Activated CD4-positive, alpha-beta memory T cell treated with anti-CD3 and anti-CD28 coated beads for 36 hours (primary cell): Measurements from ENCODE around the gene TUBA8. TPM values are rescaled to one million over a fixed set of nuclear protein-coding genes. Genes with fewer than 3 reads are reported as not detected.
A peak's percentile ranks its signal among the peaks of the same experiment; 100 is the strongest.

Experiments
- CTCF ChIA-PET: fragments of 350-600 bp; sonication (Branson Sonifier 250); formaldehyde crosslinking; loops from one replicate; lab custom pipeline; 2021; ENCODE audit warnings: antibody characterized with exemption, inconsistent platforms; lab: Charles Lee
- POLR2A ChIA-PET: fragments of 350-600 bp; sonication (Branson Sonifier 250); formaldehyde crosslinking; loops from one replicate; lab custom pipeline; 2021; ENCODE audit warnings: antibody characterized with exemption; lab: Charles Lee
- DNase-seq: peaks from one replicate; pipeline ENCODE4 v3.0.0-alpha.2; 2020
- H3K27ac Mint-ChIP-seq: one replicate; pipeline ENCODE4 v1.8.0; 2021; ENCODE audit warnings: mixed read lengths
- H3K27me3 Mint-ChIP-seq: one replicate; pipeline ENCODE4 v1.8.0; 2021; ENCODE audit warnings: mixed read lengths
- H3K36me3 Mint-ChIP-seq: one replicate; pipeline ENCODE4 v1.8.0; 2021; ENCODE audit warnings: mixed read lengths
- H3K4me1 Mint-ChIP-seq: one replicate; pipeline ENCODE4 v1.8.0; 2021; ENCODE audit warnings: low read depth, mixed read lengths
- H3K4me3 Mint-ChIP-seq: one replicate; pipeline ENCODE4 v1.8.0; 2021; ENCODE audit warnings: mild to moderate bottlenecking, mixed read lengths
- H3K9me3 Mint-ChIP-seq: one replicate; pipeline ENCODE4 v1.8.0; 2021; ENCODE audit warnings: mixed read lengths
- intact Hi-C: fragments of 100-400 bp; cut with micrococcal nuclease; formaldehyde crosslinking; loops from one replicate; pipeline ENCODE4 v1.15.1; 2023
- total RNA-seq, 2 experiments: library from RNA; stranded (reverse); gene quantifications; one replicate each; pipeline ENCODE4 v1.2.3, GENCODE V29; 2021

TUBA8 gene
- total RNA-seq, 2 experiments from 2014 or later = 3.3 to 4.3 TPM

DNA sequence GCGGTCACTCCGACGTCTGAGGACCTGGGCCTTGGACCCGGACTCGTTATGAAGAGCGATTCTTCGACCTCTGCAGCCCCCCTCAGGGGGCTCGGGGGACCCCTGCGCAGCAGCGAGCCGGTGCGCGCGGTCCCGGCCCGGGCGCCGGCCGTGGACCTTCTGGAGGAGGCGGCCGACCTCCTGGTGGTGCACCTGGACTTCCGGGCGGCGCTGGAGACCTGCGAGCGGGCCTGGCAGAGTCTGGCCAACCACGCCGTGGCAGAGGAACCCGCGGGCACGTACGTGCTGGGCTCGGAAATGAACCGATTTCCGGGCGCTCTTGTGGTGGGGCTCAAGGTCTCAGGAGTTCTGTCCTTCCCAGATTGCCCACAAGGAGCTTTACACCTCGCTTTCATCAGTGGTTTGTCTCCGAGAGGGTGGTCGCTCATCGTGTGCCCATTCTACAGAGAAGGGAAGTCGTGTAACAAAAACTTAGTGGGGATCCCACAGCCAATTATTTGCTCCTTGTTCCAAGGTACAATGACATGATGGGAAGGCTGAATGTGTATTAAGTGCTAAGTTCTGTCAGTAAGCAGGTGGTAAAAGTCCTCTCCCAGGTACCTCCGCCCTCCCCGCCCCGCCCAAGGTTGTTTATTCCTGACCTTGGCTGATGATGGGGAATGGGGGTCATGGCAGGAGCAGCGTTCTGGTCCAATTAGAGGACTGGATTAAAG lies 32.1 kb upstream of the TUBA8 start:
- DNase-seq = peak; percentile 68
- Mint-ChIP-seq H3K27ac (peak overlapping the region; percentile 96), H3K36me3 (peaks cover 37% of the 10 kb centered on the region), H3K27me3 (no peaks in the 10 kb centered on the region), H3K9me3 (no peaks in the 10 kb centered on the region), H3K4me1 (peaks cover 54% of the 10 kb centered on the region), H3K4me3 (peak overlapping the region; percentile 95)
- POLR2A ChIA-PET = interaction anchor here (1.0 to 3.1 kb wide), 7 partner anchors 10 to 440 kb away, joined by 3 to 24 read pairs (median 9); partner anchors contain the start of genes BCL2L13 and USP18
- CTCF ChIA-PET = interaction anchor here (0.5 to 9.0 kb wide), 14 partner anchors 10 to 917 kb away, joined by 3 to 210 read pairs (median 6); partner anchors contain the start of genes MICAL3, TUBA8 and USP18
- intact Hi-C loops = loop anchor here (5.0 kb wide), 2 partner anchors 301 to 441 kb away; partner anchors contain the start of gene BCL2L13

DNA sequence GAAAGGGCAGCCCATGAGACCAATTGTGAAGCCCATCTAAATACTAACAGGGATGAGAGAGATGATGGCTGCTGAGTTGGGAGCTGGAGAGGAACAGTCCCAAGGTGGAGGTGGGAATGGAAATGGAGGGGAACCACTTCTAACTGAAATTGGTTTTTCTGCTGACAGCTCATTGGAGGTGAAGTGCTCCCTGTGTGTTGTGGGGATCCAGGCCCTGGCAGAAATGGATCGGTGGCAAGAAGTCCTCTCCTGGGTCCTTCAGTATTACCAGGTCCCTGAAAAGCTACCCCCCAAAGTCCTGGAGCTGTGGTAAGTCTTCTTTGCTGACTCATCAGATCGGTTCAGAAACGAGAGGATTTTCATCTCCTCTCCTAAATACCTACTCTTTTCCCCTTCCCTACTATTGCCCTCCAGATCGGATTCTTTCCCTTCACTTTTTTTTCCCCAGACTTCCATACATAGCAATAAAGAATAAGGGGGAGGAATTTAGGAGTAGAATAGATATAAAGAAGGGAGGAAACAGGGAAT lies 30.8 kb upstream of the TUBA8 start:
- H3K4me3 Mint-ChIP-seq = peak overlapping the region; percentile 95
- peaks cover 54% of the 10 kb centered on the region for H3K4me1 Mint-ChIP-seq
- no peaks in the 10 kb centered on the region for H3K9me3 Mint-ChIP-seq
- ChIA-PET POLR2A (interaction anchor here (1.6 to 2.9 kb wide), 2 partner anchors 9 to 27 kb away, joined by 9 to 24 read pairs; no protein-coding TSS in a partner anchor), CTCF (interaction anchor here (0.6 to 9.0 kb wide), 5 partner anchors 9 to 248 kb away, joined by 3 to 210 read pairs (median 7); partner anchors contain the start of gene USP18)
- no peaks in the 10 kb centered on the region for H3K27me3 Mint-ChIP-seq
- peaks cover 44% of the 10 kb centered on the region for H3K36me3 Mint-ChIP-seq
- no peak for DNase-seq
- intact Hi-C loops = loop anchor here (5.0 kb wide), 2 partner anchors 302 to 442 kb away; partner anchors contain the start of gene BCL2L13
- no peak overlapping the region for H3K27ac Mint-ChIP-seq

DNA sequence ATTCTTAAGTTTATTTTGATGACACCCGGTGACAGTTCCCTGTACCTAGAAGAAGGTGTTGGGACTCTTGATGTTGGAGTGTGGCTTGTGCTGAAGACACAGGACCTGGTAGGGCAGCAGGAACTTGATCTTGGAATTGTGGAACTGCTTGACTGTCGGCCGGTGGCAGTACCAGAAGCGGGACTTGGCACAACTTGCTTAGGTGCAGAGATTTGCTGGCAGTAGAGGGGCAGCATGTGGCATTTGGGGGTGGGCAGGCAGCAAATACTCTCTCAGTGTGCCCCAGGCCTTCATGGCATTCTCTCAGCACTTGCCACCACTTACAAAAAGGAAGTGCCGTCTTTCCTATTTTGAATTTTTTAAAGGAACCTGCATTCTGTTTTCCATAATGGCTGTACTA lies 29.2 kb upstream of the TUBA8 start:
- H3K9me3 Mint-ChIP-seq = no peaks in the 10 kb centered on the region
- H3K4me1 Mint-ChIP-seq = peaks cover 47% of the 10 kb centered on the region
- POLR2A ChIA-PET = no interaction called here
- H3K27ac Mint-ChIP-seq = no peak overlapping the region
- CTCF ChIA-PET = no interaction called here
- no peak for DNase-seq
- intact Hi-C loops = no loop called here
- H3K36me3 Mint-ChIP-seq = peaks cover 48% of the 10 kb centered on the region
- H3K4me3 Mint-ChIP-seq = no peak overlapping the region
- no peaks in the 10 kb centered on the region for H3K27me3 Mint-ChIP-seq

DNA sequence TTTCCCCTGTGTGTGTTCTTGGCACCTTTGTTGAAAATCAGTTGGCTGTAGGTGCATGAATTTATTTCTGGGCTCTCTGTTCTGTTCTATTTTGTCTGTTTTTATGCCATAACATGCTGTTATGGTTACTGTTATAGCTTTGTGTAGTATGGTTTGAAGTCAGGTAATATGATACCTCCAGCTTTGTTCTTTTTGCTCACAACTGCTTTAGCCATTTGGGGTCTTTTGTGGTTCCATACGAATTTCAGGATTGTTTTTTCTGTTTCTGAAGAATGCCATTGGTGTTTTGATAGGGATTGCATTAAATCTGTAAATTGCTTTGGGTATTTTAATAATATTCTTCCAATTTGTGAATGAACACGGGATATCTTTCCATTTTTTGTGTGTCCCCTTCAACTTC lies 28.1 kb upstream of the TUBA8 start:
- ChIA-PET CTCF (no interaction called here), POLR2A (no interaction called here)
- H3K27me3 Mint-ChIP-seq = no peaks in the 10 kb centered on the region
- H3K9me3 Mint-ChIP-seq = no peaks in the 10 kb centered on the region
- H3K4me3 Mint-ChIP-seq = no peak overlapping the region
- H3K27ac Mint-ChIP-seq = no peak overlapping the region
- DNase-seq = no peak
- peaks cover 52% of the 10 kb centered on the region for H3K36me3 Mint-ChIP-seq
- intact Hi-C loops = no loop called here
- H3K4me1 Mint-ChIP-seq = peaks cover 42% of the 10 kb centered on the region

DNA sequence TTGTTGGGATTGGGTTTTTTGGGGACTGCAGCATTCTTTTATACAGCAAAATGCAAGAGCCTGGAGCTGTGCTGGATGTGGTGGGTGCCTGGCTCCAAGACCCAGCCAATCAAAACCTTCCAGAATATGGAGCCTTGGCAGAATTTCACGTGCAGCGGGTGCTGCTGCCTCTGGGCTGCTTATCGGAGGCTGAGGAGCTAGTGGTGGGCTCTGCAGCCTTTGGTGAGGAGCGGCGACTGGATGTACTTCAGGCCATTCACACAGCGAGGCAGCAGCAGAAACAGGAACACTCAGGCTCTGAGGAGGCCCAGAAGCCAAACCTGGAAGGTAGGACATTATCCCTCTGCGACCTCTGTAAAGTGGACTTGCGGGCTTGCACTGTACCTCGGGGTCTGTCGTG lies 27.2 kb upstream of the TUBA8 start:
- ChIA-PET POLR2A (no interaction called here), CTCF (no interaction called here)
- intact Hi-C loops = no loop called here
- Mint-ChIP-seq H3K4me1 (peaks cover 48% of the 10 kb centered on the region), H3K27ac (no peak overlapping the region), H3K27me3 (no peaks in the 10 kb centered on the region), H3K36me3 (peaks cover 60% of the 10 kb centered on the region), H3K9me3 (no peaks in the 10 kb centered on the region), H3K4me3 (no peak overlapping the region)
- no peak for DNase-seq

DNA sequence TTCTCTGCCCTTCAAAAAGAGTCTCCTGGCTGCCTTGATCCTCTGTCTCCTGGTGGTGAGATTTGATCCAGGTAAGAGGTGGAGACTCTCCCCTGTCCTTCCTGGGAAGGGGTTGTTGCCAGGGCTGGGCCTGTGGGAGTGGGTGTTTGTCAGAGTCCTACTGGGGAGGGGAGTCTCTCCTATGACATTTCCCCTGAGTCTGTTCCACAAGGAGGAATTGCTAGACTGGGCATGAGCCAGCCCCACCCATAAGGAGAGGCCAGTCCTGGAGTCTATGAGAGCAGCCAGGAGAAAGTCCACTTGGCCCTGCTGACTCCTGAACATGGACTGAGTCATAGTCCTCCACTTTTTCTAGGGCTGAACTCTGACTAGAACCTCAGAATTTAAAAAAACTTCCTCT lies 25.4 kb upstream of the TUBA8 start:
- peaks cover 59% of the 10 kb centered on the region for H3K36me3 Mint-ChIP-seq
- H3K27me3 Mint-ChIP-seq = no peaks in the 10 kb centered on the region
- intact Hi-C loops = no loop called here
- no peaks in the 10 kb centered on the region for H3K9me3 Mint-ChIP-seq
- POLR2A ChIA-PET = no interaction called here
- no peak overlapping the region for H3K4me3 Mint-ChIP-seq
- CTCF ChIA-PET = no interaction called here
- H3K4me1 Mint-ChIP-seq = peaks cover 43% of the 10 kb centered on the region
- DNase-seq = no peak
- H3K27ac Mint-ChIP-seq = no peak overlapping the region

DNA sequence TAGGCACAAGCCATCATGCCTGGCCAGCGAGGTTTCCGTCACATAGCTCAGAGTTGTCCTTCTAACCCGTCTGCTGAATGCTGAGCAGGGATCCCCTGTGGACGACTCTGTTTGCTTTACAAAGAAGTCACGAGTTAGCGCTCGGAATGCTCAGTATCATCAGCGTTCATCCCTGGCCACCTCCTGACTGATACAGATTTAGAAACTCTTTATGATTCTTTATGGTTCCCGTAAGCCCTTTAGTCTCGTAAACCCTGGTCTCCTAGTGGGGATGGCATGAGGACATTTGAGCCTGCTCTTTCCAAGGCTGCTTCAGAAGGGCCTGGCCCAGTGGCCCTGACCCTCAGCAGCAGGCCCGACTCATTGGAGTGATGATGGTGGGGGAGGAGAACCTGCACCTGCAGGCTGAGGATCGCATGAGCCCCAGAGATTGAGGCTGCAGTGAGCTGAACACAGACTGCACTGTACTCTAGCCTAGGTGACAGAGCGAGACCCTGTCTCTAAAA lies 23.2 kb upstream of the TUBA8 start:
- H3K36me3 Mint-ChIP-seq = peaks cover 50% of the 10 kb centered on the region
- no peaks in the 10 kb centered on the region for H3K9me3 Mint-ChIP-seq
- H3K27ac Mint-ChIP-seq = no peak overlapping the region
- intact Hi-C loops = no loop called here
- CTCF ChIA-PET = interaction anchor here (1.8 kb wide), 1 partner anchor 11 kb away, joined by 7 read pairs; no protein-coding TSS in a partner anchor
- peaks cover 41% of the 10 kb centered on the region for H3K4me1 Mint-ChIP-seq
- DNase-seq = no peak
- no peak overlapping the region for H3K4me3 Mint-ChIP-seq
- POLR2A ChIA-PET = interaction anchor here (3.2 kb wide), 1 partner anchor 9 kb away, joined by 24 read pairs; the partner anchor contains the start of gene PEX26
- H3K27me3 Mint-ChIP-seq = no peaks in the 10 kb centered on the region

DNA sequence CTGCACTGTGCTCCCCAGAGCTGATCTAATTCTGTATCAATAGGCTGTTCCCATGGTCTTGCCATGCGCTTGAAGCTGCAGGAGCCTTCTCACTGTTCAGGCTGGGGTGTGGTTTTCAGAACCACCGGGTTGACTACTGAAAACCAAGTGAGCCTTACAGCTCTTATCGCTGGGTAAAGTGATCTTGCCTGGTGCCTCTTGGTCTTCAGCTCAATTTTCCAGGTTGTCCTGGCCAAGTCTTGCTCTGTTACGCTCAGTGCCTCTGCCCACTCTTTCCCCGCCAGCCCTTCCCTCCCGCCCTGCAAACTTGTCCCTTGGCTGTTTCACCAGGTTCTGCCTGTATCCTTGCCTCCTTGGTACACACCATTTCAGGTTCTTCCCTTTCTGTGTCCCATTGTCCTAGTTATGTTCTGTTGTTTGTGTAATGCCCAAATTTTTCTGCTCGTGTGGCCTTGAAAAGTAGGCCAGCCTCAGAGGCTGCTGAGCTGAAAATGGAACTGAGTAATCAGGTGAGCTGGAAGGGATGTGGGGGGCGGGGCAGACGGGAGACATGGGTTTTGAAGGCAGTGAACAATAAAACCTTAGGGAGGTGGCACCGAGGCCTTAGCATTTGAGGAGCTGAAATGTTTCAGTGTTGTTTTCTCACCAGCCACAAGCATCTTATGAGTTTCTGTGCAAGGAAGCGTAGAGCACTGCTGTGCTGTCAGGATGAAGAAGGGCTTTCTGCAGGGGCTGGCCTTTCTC lies 21.6 kb upstream of the TUBA8 start:
- Mint-ChIP-seq H3K4me1 (peaks cover 34% of the 10 kb centered on the region), H3K4me3 (no peak overlapping the region), H3K27me3 (no peaks in the 10 kb centered on the region), H3K36me3 (peaks cover 45% of the 10 kb centered on the region), H3K9me3 (no peaks in the 10 kb centered on the region), H3K27ac (peak overlapping the region; percentile 70)
- intact Hi-C loops = no loop called here
- DNase-seq = peak; percentile 80
- CTCF ChIA-PET = interaction anchor here (1.1 to 1.6 kb wide), 3 partner anchors 10 to 17 kb away, joined by 3 to 8 read pairs (median 7); partner anchors contain the start of gene PEX26
- POLR2A ChIA-PET = interaction anchor here (1.1 to 3.2 kb wide), 3 partner anchors 10 to 88 kb away, joined by 3 to 24 read pairs (median 3); partner anchors contain the start of gene PEX26

DNA sequence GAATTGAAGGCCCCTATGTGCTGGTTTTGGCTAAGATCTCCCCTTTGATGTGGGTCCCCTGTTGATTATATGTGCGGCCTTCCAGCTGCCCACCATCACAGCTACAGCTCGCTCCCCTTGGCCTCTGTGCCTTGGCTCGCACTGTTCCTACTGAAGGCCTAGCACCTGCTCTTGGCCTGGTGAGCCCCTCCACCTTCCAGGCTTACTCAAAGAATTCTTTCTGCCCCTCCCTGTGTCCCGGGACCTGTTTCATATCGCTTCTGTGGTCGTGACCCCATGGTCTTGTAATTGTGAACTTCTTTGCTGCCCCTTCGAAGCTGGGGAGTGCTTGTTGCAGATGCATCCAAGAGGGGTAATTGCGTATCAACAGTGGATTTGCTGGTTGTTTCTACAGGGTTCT lies 20.3 kb upstream of the TUBA8 start:
- CTCF ChIA-PET = interaction anchor here (1.0 to 1.9 kb wide), 3 partner anchors 12 to 15 kb away, joined by 3 to 6 read pairs (median 5); partner anchors contain the start of gene PEX26
- peaks cover 46% of the 10 kb centered on the region for H3K36me3 Mint-ChIP-seq
- intact Hi-C loops = no loop called here
- H3K4me3 Mint-ChIP-seq = no peak overlapping the region
- no peaks in the 10 kb centered on the region for H3K27me3 Mint-ChIP-seq
- H3K4me1 Mint-ChIP-seq = peaks cover 38% of the 10 kb centered on the region
- DNase-seq = no peak
- H3K9me3 Mint-ChIP-seq = no peaks in the 10 kb centered on the region
- H3K27ac Mint-ChIP-seq = no peak overlapping the region
- POLR2A ChIA-PET = interaction anchor here (3.2 kb wide), 1 partner anchor 12 kb away, joined by 24 read pairs; the partner anchor contains the start of gene PEX26

DNA sequence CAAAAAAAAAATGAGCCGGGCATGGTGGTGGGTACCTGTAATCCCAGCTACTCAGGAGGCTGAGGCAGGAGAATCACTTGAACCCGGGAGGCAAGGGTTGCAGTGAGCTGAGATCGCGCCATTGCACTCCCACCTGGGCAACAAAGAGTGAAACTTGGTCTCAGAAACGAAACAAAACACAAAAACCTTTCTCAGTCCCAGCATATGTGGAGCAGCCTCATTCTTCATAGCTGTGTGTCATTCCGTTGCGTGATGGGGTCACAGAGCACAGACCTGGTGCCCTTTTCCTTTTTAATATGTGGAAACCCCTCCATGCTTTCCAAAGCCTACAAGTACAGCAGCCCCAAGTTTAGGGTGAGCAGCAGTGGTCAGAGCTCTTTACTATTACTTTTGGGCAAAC lies 19.1 kb upstream of the TUBA8 start:
- peak overlapping the region; percentile 89 for H3K27ac Mint-ChIP-seq
- H3K4me1 Mint-ChIP-seq = peaks cover 45% of the 10 kb centered on the region
- H3K4me3 Mint-ChIP-seq = peak overlapping the region; percentile 72
- CTCF ChIA-PET = interaction anchor here (1.2 to 1.9 kb wide), 2 partner anchors 14 to 16 kb away, joined by 5 to 6 read pairs; partner anchors contain the start of gene PEX26
- no peaks in the 10 kb centered on the region for H3K9me3 Mint-ChIP-seq
- intact Hi-C loops = no loop called here
- POLR2A ChIA-PET = interaction anchor here (1.1 to 1.8 kb wide), 2 partner anchors 13 to 15 kb away, joined by 9 read pairs; partner anchors contain the start of gene PEX26
- DNase-seq = peak; percentile 36
- H3K36me3 Mint-ChIP-seq = peaks cover 50% of the 10 kb centered on the region
- H3K27me3 Mint-ChIP-seq = no peaks in the 10 kb centered on the region

DNA sequence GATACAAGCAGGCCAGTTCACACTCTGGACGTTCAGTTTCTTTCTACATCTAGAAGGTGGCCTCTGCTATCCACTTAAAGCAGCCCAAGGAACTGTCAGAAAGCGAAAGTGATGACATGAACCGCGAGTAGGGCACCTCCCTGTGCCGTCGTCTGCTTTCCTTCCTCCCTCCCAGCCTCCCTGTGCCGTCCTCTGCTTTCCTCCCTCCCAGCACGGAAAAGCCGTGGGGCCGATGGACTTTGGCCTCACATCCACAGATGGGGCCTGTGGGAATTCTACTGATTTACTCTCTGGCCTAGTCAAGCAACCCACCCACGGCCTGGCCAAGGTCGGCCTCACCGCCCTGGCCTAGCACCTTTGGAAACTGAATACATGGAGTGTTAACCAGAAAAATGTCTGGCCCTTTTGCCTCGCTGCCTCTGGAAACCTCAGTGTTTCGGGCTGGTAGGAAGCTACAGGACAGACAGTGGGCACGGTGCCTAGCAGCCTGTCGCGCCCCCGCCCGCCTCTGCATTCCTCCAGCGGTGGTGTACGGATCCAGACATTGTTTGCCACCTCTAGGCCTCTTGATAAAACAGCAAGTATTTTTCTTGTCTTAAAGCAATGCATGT lies 18.6 kb upstream of the TUBA8 start:
- Mint-ChIP-seq H3K4me3 (peak overlapping the region; percentile 72), H3K4me1 (peaks cover 50% of the 10 kb centered on the region), H3K36me3 (peaks cover 55% of the 10 kb centered on the region), H3K27me3 (no peaks in the 10 kb centered on the region), H3K9me3 (peaks cover 2% of the 10 kb centered on the region), H3K27ac (peak overlapping the region; percentile 89)
- ChIA-PET POLR2A (interaction anchor here (1.1 to 1.8 kb wide), 2 partner anchors 14 kb away, joined by 9 read pairs; partner anchors contain the start of gene PEX26), CTCF (interaction anchor here (1.9 kb wide), 1 partner anchor 17 kb away, joined by 6 read pairs; no protein-coding TSS in a partner anchor)
- intact Hi-C loops = no loop called here
- DNase-seq = peak; percentile 66
